Right lobe of liver (tissue), 6 donors: Measurements from ENCODE around the gene TAS2R7. TPM values are rescaled to one million over a fixed set of nuclear protein-coding genes. Genes with fewer than 3 reads are reported as not detected.
A peak's percentile ranks its signal among the peaks of the same experiment; 100 is the strongest.

Source experiments
- ATAC-seq, 4 donors: fragments of 200-7000 bp; cut with Tn5 transposase; one replicate each; pipeline ENCODE4 v1.9.1; 2020; ENCODE audit warnings: mild to moderate bottlenecking in 4 of 4, moderate library complexity in 4 of 4
- DNase-seq, 3 donors: peaks; one replicate each; pipeline ENCODE4 v3.0.0-alpha.2; 2020
- H3K27ac ChIP-seq, 3 donors: fragments of 200-600 bp; one replicate each; pipeline ENCODE4 v1.8.0; 2022
- H3K27me3 ChIP-seq, 2 donors: fragments of 200-600 bp; one replicate each; pipeline ENCODE4 v1.8.0; 2022
- H3K36me3 ChIP-seq, 4 donors: fragments of 200-600 bp; sonication (generic) in 1 of 4; one replicate each; pipeline versions ENCODE4 v1.5.1 to v1.8.0; 2017 to 2022; ENCODE audit warnings: control low read depth in 1 of 4
- H3K4me1 ChIP-seq, 4 donors: fragments of 200-600 bp; sonication (generic) in 1 of 4; one replicate each; pipeline versions ENCODE4 v1.5.1 to v1.8.0; 2017 to 2022; ENCODE audit warnings: control low read depth in 1 of 4
- H3K4me3 ChIP-seq, 3 donors: fragments of 200-600 bp; one replicate each; pipeline ENCODE4 v1.8.0; 2022
- H3K9me3 ChIP-seq, 4 donors: fragments of 200-600 bp; sonication (generic) in 1 of 4; one replicate each; pipeline versions ENCODE4 v1.5.1 to v1.8.0; 2017 to 2022; ENCODE audit warnings: control low read depth in 1 of 4
- CTCF ChIP-seq, 4 donors: fragments of 200-600 bp in 3 of 4; fragments of 450-650 bp in 1 of 4; IDR thresholded peaks; one replicate each; pipeline versions ENCODE4 v1.5.1 to v1.8.0; 2016 to 2022; ENCODE audit warnings: antibody characterized with exemption in 4 of 4, mild to moderate bottlenecking in 2 of 4
- POLR2A ChIP-seq: fragments of 450-650 bp; IDR thresholded peaks from one replicate; pipeline ENCODE4 v1.6.1; 2017; ENCODE audit warnings: antibody characterized with exemption, mild to moderate bottlenecking
- WGBS: methylation state at CpG from one replicate; pipeline ENCODE4 v1.1.6; 2018; ENCODE audit warnings: low coverage, low lambda C conversion rate; ENCODE audit not compliant: insufficient coverage; ENCODE audit errors: missing lambda C conversion rate; 5-methylcytosine and 5-hydroxymethylcytosine counted together
- intact Hi-C, 2 donors: fragments of 100-400 bp; cut with DNase I; formaldehyde crosslinking; loops; one replicate each; pipeline versions ENCODE4 v1.11.2 to v1.14.1; 2022
- total RNA-seq, 6 experiments: library from RNA; depleted of rRNA in 2 of 6; stranded (reverse); fragments of >200 nt in 2 of 6; fragmentation: NEBNext Ultra II Directional in 3 of 6; extraction: Animal tissue kit (Norgen Biotek cat#: 25700) in 3 of 6; gene quantifications; one replicate each; pipeline versions ENCODE4 v1.1.0 to v1.2.4, GENCODE V29; 2016 to 2023
- donor health status: DM: no; HTN: yes; CAD: no.
- donor health status: DM: no; HTN: no; CAD: no.
- donor health status: DM: no; HTN: no; CAD: no.
- donor health status: DM: no; HTN: yes; CAD: no.
- donor health status: DM: no; HTN: yes; CAD: no.

TAS2R7 gene
- total RNA-seq, 6 experiments from 2014 or later: not detected

- H3K4me3 ChIP-seq: no peak overlapping the region
- 63% methylated on average over 5 of the region's 5 CpGs for WGBS
- no peaks in the 10 kb centered on the region for H3K36me3 ChIP-seq
- no peak overlapping the region for H3K27ac ChIP-seq
- H3K27me3 ChIP-seq: no peaks in the 10 kb centered on the region
- no peaks in the 10 kb centered on the region for H3K4me1 ChIP-seq
- TF ChIP-seq POLR2A (no peak), CTCF (IDR thresholded peaks at IDR 0.05) (no peak)
- DNase-seq (no peak), ATAC-seq (no peak)
- no peaks in the 10 kb centered on the region for H3K9me3 ChIP-seq
- intact Hi-C loops: no loop called here
Measured at GRCh38 chr12:10783252-10783651, 19.2 kb downstream of the TAS2R7 start.

GRCh38 chr12:10779103-10779502 lies 23.3 kb downstream of the TAS2R7 start:
- intact Hi-C loops: no loop called here
- no peak overlapping the region for H3K27ac ChIP-seq
- ATAC-seq (no peak), DNase-seq (no peak)
- no peak overlapping the region for H3K4me3 ChIP-seq
- H3K9me3 ChIP-seq: no peaks in the 10 kb centered on the region
- no peaks in the 10 kb centered on the region for H3K36me3 ChIP-seq
- H3K4me1 ChIP-seq: no peaks in the 10 kb centered on the region
- 79% methylated on average over 2 of the region's 2 CpGs for WGBS
- TF ChIP-seq CTCF (IDR thresholded peaks at IDR 0.05) (no peak), POLR2A (no peak)
- no peaks in the 10 kb centered on the region for H3K27me3 ChIP-seq

GRCh38 chr12:10771132-10771733 lies 31.2 kb downstream of the TAS2R7 start:
- no peaks in the 10 kb centered on the region for H3K27me3 ChIP-seq
- H3K36me3 ChIP-seq: no peaks in the 10 kb centered on the region
- 0% methylated on average over 1 of the region's 1 CpG for WGBS
- no peak overlapping the region for H3K4me3 ChIP-seq
- intact Hi-C loops: loop anchor here in 1 of 2 donors (5.0 kb wide), 1 partner anchor 426 kb away; no protein-coding TSS in a partner anchor
- ATAC-seq (peak; percentile 56 to 69 (median 64)), DNase-seq (no peak)
- TF ChIP-seq CTCF (IDR thresholded peaks at IDR 0.05) (peak; percentile 56 to 81 (median 61)), POLR2A (no peak)
- H3K9me3 ChIP-seq: no peaks in the 10 kb centered on the region
- H3K27ac ChIP-seq: no peak overlapping the region
- no peaks in the 10 kb centered on the region for H3K4me1 ChIP-seq

- H3K36me3 ChIP-seq: no peaks in the 10 kb centered on the region
- H3K4me3 ChIP-seq: no peak overlapping the region
- DNase-seq (no peak), ATAC-seq (no peak)
- intact Hi-C loops: no loop called here
- WGBS: 20% methylated on average over 2 of the region's 2 CpGs
- TF ChIP-seq POLR2A: no peak
- no peak for TF ChIP-seq CTCF (IDR thresholded peaks at IDR 0.05)
- no peaks in the 10 kb centered on the region for H3K9me3 ChIP-seq
- peaks cover 0 to 4% of the 10 kb centered on the region in 2 donors for H3K27me3 ChIP-seq
- no peak overlapping the region for H3K27ac ChIP-seq
- no peaks in the 10 kb centered on the region for H3K4me1 ChIP-seq
Measured at GRCh38 chr12:10759657-10760056, 42.8 kb downstream of the TAS2R7 start.
